Gastrocnemius medialis (tissue), 4 donors: ENCODE results near the gene SLC24A4.

Experiments
- POLR2A ChIP-seq, 2 donors: fragments of 450-650 bp; IDR thresholded peaks; one replicate each; pipeline ENCODE4 v1.6.1; 2017; ENCODE audit warnings: antibody characterized with exemption in 2 of 2, mild to moderate bottlenecking in 2 of 2, moderate library complexity in 2 of 2
- TF ChIP-seq, protein P1 (sequence below), 5 experiments: fragments of 450-650 bp in 3 of 5; fragments of 200-600 bp in 2 of 5; sonication (generic) in 2 of 5; IDR thresholded peaks in 4 of 5; conservative IDR thresholded peaks in 1 of 5; 1 replicate in 4 of 5; 2 replicates in 1 of 5; pipeline ENCODE4 v1.5.1; 2016 to 2019; ENCODE audit warnings: antibody characterized with exemption in 5 of 5, mild to moderate bottlenecking in 3 of 5, moderate library complexity in 3 of 5

DNA sequence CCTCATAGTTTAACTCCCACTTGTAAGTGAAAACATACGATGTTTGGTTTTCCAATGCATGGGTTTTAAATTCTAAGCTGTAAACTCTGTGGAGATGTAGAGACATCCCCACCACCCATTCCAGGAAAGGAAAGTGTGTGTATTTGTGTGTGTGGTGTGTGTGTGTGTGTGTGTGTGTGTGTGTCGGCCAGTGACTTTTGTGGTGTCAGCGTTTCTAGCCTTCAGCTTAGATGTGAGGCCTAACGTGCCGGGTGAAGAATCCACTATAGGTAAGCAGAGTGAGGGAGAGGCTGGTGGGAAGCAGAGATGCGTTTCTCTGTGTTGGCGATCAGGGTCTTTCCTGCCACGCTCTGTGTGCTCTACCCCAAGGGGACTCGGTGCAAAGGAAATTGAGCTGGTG is 93.0 kb downstream of the SLC24A4 start:
- TF ChIP-seq, protein P1, sequence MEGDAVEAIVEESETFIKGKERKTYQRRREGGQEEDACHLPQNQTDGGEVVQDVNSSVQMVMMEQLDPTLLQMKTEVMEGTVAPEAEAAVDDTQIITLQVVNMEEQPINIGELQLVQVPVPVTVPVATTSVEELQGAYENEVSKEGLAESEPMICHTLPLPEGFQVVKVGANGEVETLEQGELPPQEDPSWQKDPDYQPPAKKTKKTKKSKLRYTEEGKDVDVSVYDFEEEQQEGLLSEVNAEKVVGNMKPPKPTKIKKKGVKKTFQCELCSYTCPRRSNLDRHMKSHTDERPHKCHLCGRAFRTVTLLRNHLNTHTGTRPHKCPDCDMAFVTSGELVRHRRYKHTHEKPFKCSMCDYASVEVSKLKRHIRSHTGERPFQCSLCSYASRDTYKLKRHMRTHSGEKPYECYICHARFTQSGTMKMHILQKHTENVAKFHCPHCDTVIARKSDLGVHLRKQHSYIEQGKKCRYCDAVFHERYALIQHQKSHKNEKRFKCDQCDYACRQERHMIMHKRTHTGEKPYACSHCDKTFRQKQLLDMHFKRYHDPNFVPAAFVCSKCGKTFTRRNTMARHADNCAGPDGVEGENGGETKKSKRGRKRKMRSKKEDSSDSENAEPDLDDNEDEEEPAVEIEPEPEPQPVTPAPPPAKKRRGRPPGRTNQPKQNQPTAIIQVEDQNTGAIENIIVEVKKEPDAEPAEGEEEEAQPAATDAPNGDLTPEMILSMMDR (IDR thresholded peaks at IDR 0.05 in 4 of 5, conservative IDR thresholded peaks at IDR 0.05 in 1 of 5) = no peak
- no peak for TF ChIP-seq POLR2A (IDR thresholded peaks at IDR 0.05)
